GM12875 (cell line): ENCODE data around the gene DOCK1.

Source experiments
- H3K4me3 ChIP-seq: one replicate; pipeline ENCODE4 v1.5.1; 2011; ENCODE audit warnings: low read depth, low read length, control low read depth
- CTCF ChIP-seq: IDR thresholded peaks from 2 replicates; pipeline ENCODE4 v1.5.1; 2011; ENCODE audit warnings: low read depth, mild to moderate bottlenecking, control low read depth, inconsistent platforms, low read length, moderate library complexity, borderline replicate concordance; ENCODE audit not compliant: insufficient read depth

Gene DOCK1

GRCh38 chr10:127279334-127279774, 374.1 kb downstream of the DOCK1 start:
- no peak for TF ChIP-seq CTCF
- H3K4me3 ChIP-seq = no peak overlapping the region

GRCh38 chr10:127280446-127280845, 375.2 kb downstream of the DOCK1 start:
- H3K4me3 ChIP-seq = no peak overlapping the region
- no peak for TF ChIP-seq CTCF

- TF ChIP-seq CTCF = no peak
- no peak overlapping the region for H3K4me3 ChIP-seq
These were observed 377.8 kb downstream of the DOCK1 start for GRCh38 chr10:127283017-127283416.

GRCh38 chr10:127283576-127283975, 378.3 kb downstream of the DOCK1 start:
- TF ChIP-seq CTCF = no peak
- H3K4me3 ChIP-seq = no peak overlapping the region

GRCh38 chr10:127290850-127291249, 385.6 kb downstream of the DOCK1 start:
- no peak overlapping the region for H3K4me3 ChIP-seq
- TF ChIP-seq CTCF = no peak

GRCh38 chr10:127291329-127291728, 386.1 kb downstream of the DOCK1 start:
- no peak overlapping the region for H3K4me3 ChIP-seq
- TF ChIP-seq CTCF = no peak

GRCh38 chr10:127292888-127293287, 387.7 kb downstream of the DOCK1 start:
- no peak for TF ChIP-seq CTCF
- no peak overlapping the region for H3K4me3 ChIP-seq
